Neural crest cell (in vitro differentiated cells): Measurements from ENCODE around the gene TECTA. TPM values are rescaled to one million over a fixed set of nuclear protein-coding genes. Genes with fewer than 3 reads are reported as not detected.
A peak's percentile ranks its signal among the peaks of the same experiment; 100 is the strongest.

ENCODE experiments used
- DNase-seq: peaks from one replicate; pipeline ENCODE4 v3.0.0; 2021; ENCODE audit warnings: low read depth, mixed read lengths, low spot score
- H3K27ac Mint-ChIP-seq: one replicate; pipeline ENCODE4 v1.8.0; 2021; ENCODE audit warnings: mild to moderate bottlenecking, mixed read lengths; ENCODE audit not compliant: unreplicated experiment
- H3K27me3 Mint-ChIP-seq: 2 replicates; pipeline ENCODE4 v1.8.0; 2021; ENCODE audit warnings: low read depth, mild to moderate bottlenecking, mixed read lengths
- H3K36me3 Mint-ChIP-seq: 2 replicates; pipeline ENCODE4 v1.8.0; 2021; ENCODE audit warnings: low read depth, mild to moderate bottlenecking, mixed read lengths
- H3K4me1 Mint-ChIP-seq: 2 replicates; pipeline ENCODE4 v1.8.0; 2021; ENCODE audit warnings: mixed read lengths
- H3K4me3 Mint-ChIP-seq: one replicate; pipeline ENCODE4 v1.8.0; 2021; ENCODE audit warnings: mild to moderate bottlenecking, mixed read lengths
- H3K9me3 Mint-ChIP-seq: 2 replicates; pipeline ENCODE4 v1.8.0; 2021; ENCODE audit warnings: mixed read lengths
- CTCF ChIP-seq: fragments of 200-600 bp; sonication (generic); conservative IDR thresholded peaks from 2 replicates; pipeline ENCODE4 v1.5.0; 2021; ENCODE audit warnings: antibody characterized with exemption, mild to moderate bottlenecking
- total RNA-seq: library from RNA; stranded (reverse); gene quantifications from 2 replicates; pipeline ENCODE4 v1.2.1, GENCODE V29; 2021

The TECTA gene
- total RNA-seq, 1 donor from 2014 or later: 1.5 TPM

GRCh38 chr11:121180183-121180582 lies 79.1 kb downstream of the TECTA start:
- no peak overlapping the region for H3K4me3 Mint-ChIP-seq
- no peak for DNase-seq
- H3K27ac Mint-ChIP-seq: no peak overlapping the region
- peaks cover 4% of the 10 kb centered on the region for H3K27me3 Mint-ChIP-seq
- peaks cover 29% of the 10 kb centered on the region for H3K36me3 Mint-ChIP-seq
- TF ChIP-seq CTCF: no peak
- H3K4me1 Mint-ChIP-seq: no peaks in the 10 kb centered on the region
- H3K9me3 Mint-ChIP-seq: peaks cover 17% of the 10 kb centered on the region

GRCh38 chr11:121188776-121189175 lies 87.7 kb downstream of the TECTA start:
- no peak for DNase-seq
- peaks cover 4% of the 10 kb centered on the region for H3K27me3 Mint-ChIP-seq
- H3K9me3 Mint-ChIP-seq: peaks cover 4% of the 10 kb centered on the region
- H3K4me1 Mint-ChIP-seq: peaks cover 6% of the 10 kb centered on the region
- no peak for TF ChIP-seq CTCF
- H3K27ac Mint-ChIP-seq: no peak overlapping the region
- peaks cover 9% of the 10 kb centered on the region for H3K36me3 Mint-ChIP-seq
- H3K4me3 Mint-ChIP-seq: no peak overlapping the region

GRCh38 chr11:121191818-121192217 lies 90.8 kb downstream of the TECTA start:
- H3K27me3 Mint-ChIP-seq: peaks cover 7% of the 10 kb centered on the region
- TF ChIP-seq CTCF: no peak
- H3K27ac Mint-ChIP-seq: no peak overlapping the region
- no peak for DNase-seq
- peaks cover 14% of the 10 kb centered on the region for H3K4me1 Mint-ChIP-seq
- H3K9me3 Mint-ChIP-seq: no peaks in the 10 kb centered on the region
- H3K36me3 Mint-ChIP-seq: peaks cover 6% of the 10 kb centered on the region
- H3K4me3 Mint-ChIP-seq: peak overlapping the region; percentile 2

- H3K4me3 Mint-ChIP-seq: no peak overlapping the region
- peak; percentile 74 for DNase-seq
- H3K27ac Mint-ChIP-seq: no peak overlapping the region
- H3K9me3 Mint-ChIP-seq: no peaks in the 10 kb centered on the region
- H3K36me3 Mint-ChIP-seq: no peaks in the 10 kb centered on the region
- peak; percentile 89 for TF ChIP-seq CTCF
- H3K4me1 Mint-ChIP-seq: peaks cover 29% of the 10 kb centered on the region
- peaks cover 7% of the 10 kb centered on the region for H3K27me3 Mint-ChIP-seq
Observed at GRCh38 chr11:121194731-121195596, 93.9 kb downstream of the TECTA start.

GRCh38 chr11:121198491-121198890 lies 97.4 kb downstream of the TECTA start:
- Mint-ChIP-seq H3K27ac (no peak overlapping the region), H3K9me3 (no peaks in the 10 kb centered on the region), H3K27me3 (peaks cover 7% of the 10 kb centered on the region), H3K36me3 (no peaks in the 10 kb centered on the region), H3K4me1 (peaks cover 22% of the 10 kb centered on the region), H3K4me3 (no peak overlapping the region)
- TF ChIP-seq CTCF: no peak
- DNase-seq: no peak
